SIG-M5 treated with dmso at 0.1 percent for 504 hours (cell line): ENCODE results near the gene FTO.

Source experiments
- DNase-seq: peaks from one replicate; lab custom pipeline; 2025; ENCODE audit not compliant: unreplicated experiment; lab: John Stamatoyannopoulos, UW

Gene FTO

GRCh38 chr16:54143934-54144571, 440.1 kb downstream of the FTO start:
- no peak for DNase-seq

- DNase-seq: no peak
Observed at GRCh38 chr16:54144572-54144947, 440.6 kb downstream of the FTO start.

- no peak for DNase-seq
Observed at GRCh38 chr16:54145881-54146280, 441.9 kb downstream of the FTO start.

- no peak for DNase-seq
Observed at GRCh38 chr16:54148974-54149373, 445.0 kb downstream of the FTO start.

GRCh38 chr16:54150861-54151260, 446.9 kb downstream of the FTO start:
- no peak for DNase-seq

GRCh38 chr16:54152362-54153239, 448.6 kb downstream of the FTO start:
- no peak for DNase-seq

- DNase-seq: no peak
Observed at GRCh38 chr16:54153240-54153934, 449.4 kb downstream of the FTO start.

GRCh38 chr16:54156349-54156748, 452.4 kb downstream of the FTO start:
- DNase-seq: no peak

- no peak for DNase-seq
Observed at GRCh38 chr16:54158986-54159385, 455.0 kb downstream of the FTO start.

- no peak for DNase-seq
Observed at GRCh38 chr16:54159490-54160080, 455.6 kb downstream of the FTO start.

GRCh38 chr16:54160252-54160860, 456.4 kb downstream of the FTO start:
- no peak for DNase-seq

- no peak for DNase-seq
Observed at GRCh38 chr16:54160939-54161897, 457.3 kb downstream of the FTO start.

GRCh38 chr16:54163197-54163843, 459.4 kb downstream of the FTO start:
- DNase-seq: no peak

GRCh38 chr16:54164789-54165173, 460.8 kb downstream of the FTO start:
- no peak for DNase-seq

GRCh38 chr16:54165174-54165911, 461.4 kb downstream of the FTO start:
- DNase-seq: no peak

GRCh38 chr16:54165912-54166865, 462.2 kb downstream of the FTO start:
- no peak for DNase-seq

- no peak for DNase-seq
Observed at GRCh38 chr16:54169112-54169511, 465.2 kb downstream of the FTO start.
